Tibial artery (tissue), 4 donors: ENCODE results near the gene PHKA2.

Experiments used
- DNase-seq, 2 donors: peaks; one replicate each; pipeline ENCODE4 v3.0.0-alpha.2; 2019
- H3K27ac ChIP-seq, 2 donors: fragments of 200-600 bp; sonication (generic) in 1 of 2; 1 replicate in 1 of 2; 2 replicates in 1 of 2; pipeline ENCODE4 v1.5.1; 2018 to 2019; ENCODE audit warnings: mild to moderate bottlenecking in 1 of 2
- H3K27me3 ChIP-seq, 2 donors: fragments of 200-600 bp; sonication (generic) in 1 of 2; one replicate each; pipeline versions ENCODE4 v1.5.1 to v1.6.0; 2016 to 2019
- H3K36me3 ChIP-seq, 3 donors: fragments of 200-600 bp; sonication (generic) in 2 of 3; one replicate each; pipeline ENCODE4 v1.5.1; 2016 to 2019; ENCODE audit warnings: mild to moderate bottlenecking in 2 of 3
- H3K4me1 ChIP-seq, 4 donors: fragments of 200-600 bp; sonication (generic) in 2 of 4; 1 replicate in 3 of 4; 2 replicates in 1 of 4; pipeline ENCODE4 v1.5.1; 2016 to 2019
- H3K4me3 ChIP-seq, 2 donors: fragments of 200-600 bp; sonication (generic) in 1 of 2; 1 replicate in 1 of 2; 2 replicates in 1 of 2; pipeline ENCODE4 v1.5.1; 2018 to 2019; ENCODE audit warnings: mild to moderate bottlenecking in 2 of 2
- H3K9me3 ChIP-seq, 3 donors: fragments of 200-600 bp; sonication (generic) in 1 of 3; one replicate each; pipeline ENCODE4 v1.5.1; 2016 to 2019
- CTCF ChIP-seq, 2 experiments: fragments of 200-600 bp in 1 of 2; fragments of 450-650 bp in 1 of 2; IDR thresholded peaks; one replicate each; pipeline ENCODE4 v1.5.1; 2017 to 2019; ENCODE audit warnings: antibody characterized with exemption in 2 of 2, mild to moderate bottlenecking in 1 of 2, moderate library complexity in 1 of 2
- intact Hi-C: fragments of 100-400 bp; cut with DNase I; formaldehyde crosslinking; loops from one replicate; pipeline ENCODE4 v1.15.0; 2023; ENCODE audit warnings: low total_unique reads

Gene PHKA2

DNA sequence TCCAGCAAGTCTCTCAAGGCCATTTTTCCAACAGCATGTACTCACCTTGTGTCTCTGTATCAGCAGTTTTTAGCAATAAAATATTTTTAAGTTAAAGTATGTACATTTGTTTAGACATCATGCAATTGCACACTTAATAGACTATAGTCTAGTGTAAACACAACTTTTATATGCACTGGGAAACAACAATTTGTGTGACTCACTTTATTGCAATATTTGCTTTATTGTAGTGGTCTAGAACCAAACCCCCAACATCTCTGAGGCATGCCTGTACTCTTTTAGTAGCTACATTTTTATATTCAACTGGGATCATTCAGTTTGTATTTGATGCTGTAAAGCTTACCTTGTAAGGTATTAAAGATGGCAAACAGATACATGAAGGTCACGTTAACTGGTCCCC lies 14.7 kb upstream of the PHKA2 start:
- Histone ChIP-seq H3K4me1 (peaks cover 0 to 18% (median 0%) of the 10 kb centered on the region in 4 donors), H3K9me3 (no peaks in the 10 kb centered on the region), H3K36me3 (no peaks in the 10 kb centered on the region), H3K27ac (no peak overlapping the region), H3K27me3 (no peaks in the 10 kb centered on the region), H3K4me3 (no peak overlapping the region)
- TF ChIP-seq CTCF (IDR thresholded peaks at IDR 0.05), result no peak
- no peak for DNase-seq
- intact Hi-C loops, result no loop called here

DNA sequence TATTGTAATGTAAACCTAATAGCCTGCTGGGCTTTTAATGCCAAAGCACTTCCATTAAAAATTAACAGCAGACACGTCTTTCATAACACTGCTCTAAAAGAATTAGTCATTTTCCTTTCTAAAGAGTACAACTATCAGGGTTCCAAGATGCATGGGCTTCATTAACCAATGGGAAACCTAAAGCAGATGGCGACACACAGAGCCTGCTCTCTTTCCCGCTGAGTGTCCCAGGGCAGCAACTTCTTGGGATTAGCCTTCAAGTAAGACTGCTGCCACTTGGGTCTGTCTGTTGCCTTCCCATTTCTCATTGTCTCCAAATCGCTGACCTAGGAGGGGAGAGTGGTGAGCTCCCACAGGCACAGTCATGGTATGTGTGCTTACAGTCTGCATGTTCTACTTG lies 14.0 kb upstream of the PHKA2 start:
- H3K36me3 ChIP-seq, result no peaks in the 10 kb centered on the region
- intact Hi-C loops, result no loop called here
- no peak overlapping the region for H3K4me3 ChIP-seq
- no peaks in the 10 kb centered on the region for H3K9me3 ChIP-seq
- DNase-seq, result no peak
- TF ChIP-seq CTCF (IDR thresholded peaks at IDR 0.05), result no peak
- H3K27ac ChIP-seq, result no peak overlapping the region
- peaks cover 0 to 18% (median 0%) of the 10 kb centered on the region in 4 donors for H3K4me1 ChIP-seq
- H3K27me3 ChIP-seq, result no peaks in the 10 kb centered on the region

GRCh38 chrX:18996536-18996935 lies 12.6 kb upstream of the PHKA2 start:
- no peak for TF ChIP-seq CTCF (IDR thresholded peaks at IDR 0.05)
- Histone ChIP-seq H3K27ac (no peak overlapping the region), H3K4me3 (no peak overlapping the region)

GRCh38 chrX:18995221-18995620 lies 11.3 kb upstream of the PHKA2 start:
- no peak overlapping the region for H3K27ac ChIP-seq
- no peaks in the 10 kb centered on the region for H3K9me3 ChIP-seq
- DNase-seq, result no peak
- H3K27me3 ChIP-seq, result no peaks in the 10 kb centered on the region
- no peak for TF ChIP-seq CTCF (IDR thresholded peaks at IDR 0.05)
- no peak overlapping the region for H3K4me3 ChIP-seq
- peaks cover 0 to 18% (median 0%) of the 10 kb centered on the region in 4 donors for H3K4me1 ChIP-seq
- no peaks in the 10 kb centered on the region for H3K36me3 ChIP-seq
- intact Hi-C loops, result no loop called here

More at GRCh38 chrX:18996536-18996935, 12.6 kb upstream of the PHKA2 start:
- peaks cover 0 to 18% (median 0%) of the 10 kb centered on the region in 4 donors for H3K4me1 ChIP-seq
- H3K36me3 ChIP-seq, result no peaks in the 10 kb centered on the region
- H3K27me3 ChIP-seq, result no peaks in the 10 kb centered on the region
- no peaks in the 10 kb centered on the region for H3K9me3 ChIP-seq
- intact Hi-C loops, result no loop called here
- DNase-seq, result no peak

DNA sequence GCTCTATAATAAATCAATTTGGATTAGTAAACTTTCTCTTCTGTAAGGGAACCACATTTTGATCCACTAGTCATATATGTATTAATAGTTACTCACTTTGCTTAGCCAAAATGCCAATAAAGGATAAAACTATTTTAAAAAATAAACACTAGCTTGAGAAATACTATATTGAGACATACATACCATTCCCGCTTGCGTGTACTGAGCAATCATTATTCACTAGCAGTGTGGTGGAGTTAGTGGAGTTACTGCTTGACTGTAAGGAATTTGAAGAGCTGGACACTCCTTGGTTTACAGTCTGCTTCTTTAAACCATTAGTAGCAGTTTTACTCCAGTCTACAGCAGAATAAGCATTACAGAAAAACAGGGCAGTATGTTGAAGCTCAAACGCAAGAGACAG lies 10.8 kb upstream of the PHKA2 start:
- Histone ChIP-seq H3K9me3 (no peaks in the 10 kb centered on the region), H3K4me1 (peaks cover 0 to 15% (median 0%) of the 10 kb centered on the region in 4 donors), H3K36me3 (no peaks in the 10 kb centered on the region), H3K27me3 (no peaks in the 10 kb centered on the region), H3K27ac (no peak overlapping the region), H3K4me3 (no peak overlapping the region)
- no peak for DNase-seq
- intact Hi-C loops, result no loop called here
- TF ChIP-seq CTCF (IDR thresholded peaks at IDR 0.05), result no peak

DNA sequence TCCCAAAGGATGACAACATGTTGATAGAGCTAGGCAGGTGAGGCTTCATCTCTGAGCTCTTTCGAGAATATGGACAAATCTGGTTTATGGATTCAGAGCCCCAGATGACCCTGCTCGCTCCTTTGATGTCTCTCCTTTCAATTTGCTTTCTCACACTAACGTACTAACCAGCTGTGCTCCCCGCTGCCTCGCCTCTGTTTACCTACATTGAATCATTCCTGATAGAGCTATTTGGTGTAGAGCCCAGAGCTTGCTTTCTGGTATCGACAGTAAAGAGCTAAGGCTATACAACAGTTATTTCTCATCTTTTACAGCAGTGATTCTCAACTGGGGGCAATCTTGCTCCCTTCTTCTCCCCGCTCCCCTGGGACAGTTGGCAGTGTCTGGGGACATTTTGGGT lies 8.9 kb upstream of the PHKA2 start:
- intact Hi-C loops, result no loop called here
- Histone ChIP-seq H3K4me3 (no peak overlapping the region), H3K4me1 (peaks cover 0 to 5% (median 0%) of the 10 kb centered on the region in 4 donors), H3K27me3 (no peaks in the 10 kb centered on the region), H3K36me3 (no peaks in the 10 kb centered on the region), H3K9me3 (no peaks in the 10 kb centered on the region), H3K27ac (no peak overlapping the region)
- TF ChIP-seq CTCF (IDR thresholded peaks at IDR 0.05), result no peak
- DNase-seq, result no peak
